Measurements from ENCODE around the gene LRFN2. TPM values are rescaled to one million over a fixed set of nuclear protein-coding genes. Genes with fewer than 3 reads are reported as not detected.

LRFN2 gene
- total and polyA plus RNA-seq, 2 of the 8 experiments (the other 6 are each of a cell fraction or from before 2014, with no cell fraction given) = 2.3 TPM

DNA sequence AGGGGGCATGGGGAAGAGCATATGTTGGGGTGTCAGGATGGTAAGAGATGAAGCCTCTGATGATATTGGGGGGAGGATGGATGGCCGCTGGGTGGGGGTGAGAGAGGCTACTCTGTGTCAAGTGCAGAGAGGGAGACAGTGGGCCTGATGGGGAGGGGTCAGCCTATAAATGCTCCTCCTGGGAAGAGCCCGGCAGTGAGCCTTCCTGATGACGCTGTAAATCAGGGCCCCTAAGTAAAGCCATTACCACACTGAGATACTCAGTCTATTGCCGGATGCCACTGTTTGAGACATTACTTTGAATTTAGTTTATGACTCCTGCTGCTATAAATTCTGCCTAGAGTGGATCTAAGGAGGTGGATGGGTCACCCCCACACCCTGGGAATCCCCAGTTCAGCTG is 28.1 kb downstream of the LRFN2 start (continued):
- TF ChIP-seq HDAC2 (IDR thresholded peaks at IDR 0.05; ENCODE audit: borderline replicate concordance in 1 of 2, low read depth in 2 of 2, low read length in 2 of 2) (no peak), EZH2 (IDR thresholded peaks at IDR 0.05; ENCODE audit: low read depth, low read length, severe bottlenecking) (no peak), BCL11A (IDR thresholded peaks at IDR 0.05; ENCODE audit: low read depth in 2 of 2, low read length in 2 of 2) (no peak), BACH1 (IDR thresholded peaks at IDR 0.05; ENCODE audit: low read length) (no peak)

Measured in H1 (cell line).